Lower lobe of right lung (tissue), 2 donors: ENCODE measurements around the gene KLF7. TPM values are rescaled to one million over a fixed set of nuclear protein-coding genes. Genes with fewer than 3 reads are reported as not detected.
A peak's percentile ranks its signal among the peaks of the same experiment; 100 is the strongest.

Experiments
- ATAC-seq, 2 donors: fragments of 200-7000 bp; cut with Tn5 transposase; one replicate each; pipeline ENCODE4 v1.9.1; 2020 to 2022; ENCODE audit warnings: mild to moderate bottlenecking in 2 of 2, moderate library complexity in 2 of 2
- DNase-seq: peaks from one replicate; pipeline ENCODE4 v3.0.0-alpha.2; 2020
- H3K27ac ChIP-seq: fragments of 200-600 bp; one replicate; pipeline ENCODE4 v1.8.0; 2022
- H3K27me3 ChIP-seq: fragments of 200-600 bp; one replicate; pipeline ENCODE4 v1.8.0; 2022; ENCODE audit warnings: low read depth
- H3K36me3 ChIP-seq: fragments of 200-600 bp; one replicate; pipeline ENCODE4 v1.8.0; 2022; ENCODE audit warnings: mild to moderate bottlenecking
- H3K4me1 ChIP-seq: fragments of 200-600 bp; one replicate; pipeline ENCODE4 v1.8.0; 2022
- H3K4me3 ChIP-seq: fragments of 200-600 bp; one replicate; pipeline ENCODE4 v1.8.0; 2022; ENCODE audit warnings: mild to moderate bottlenecking
- H3K9me3 ChIP-seq: fragments of 200-600 bp; one replicate; pipeline ENCODE4 v1.8.0; 2022
- intact Hi-C: fragments of 100-400 bp; cut with DNase I; formaldehyde crosslinking; loops from one replicate; pipeline ENCODE4 v1.11.0; 2022
- total RNA-seq: library from RNA; stranded (reverse); fragmentation: NEBNext Ultra II Directional; extraction: Animal tissue kit (Norgen Biotek cat#: 25700); gene quantifications from one replicate; pipeline ENCODE4 v1.2.1, GENCODE V29; 2021
- TF ChIP-seq, protein P1 (sequence below): fragments of 200-600 bp; IDR thresholded peaks from one replicate; pipeline ENCODE4 v1.8.0; 2022; ENCODE audit warnings: antibody characterized with exemption, mild to moderate bottlenecking
- donor health status: DM: no; HTN: yes; CAD: no; lungs with severe emphysema.

KLF7 gene
- total RNA-seq, 1 donor from 2014 or later, result 66.5 TPM

DNA sequence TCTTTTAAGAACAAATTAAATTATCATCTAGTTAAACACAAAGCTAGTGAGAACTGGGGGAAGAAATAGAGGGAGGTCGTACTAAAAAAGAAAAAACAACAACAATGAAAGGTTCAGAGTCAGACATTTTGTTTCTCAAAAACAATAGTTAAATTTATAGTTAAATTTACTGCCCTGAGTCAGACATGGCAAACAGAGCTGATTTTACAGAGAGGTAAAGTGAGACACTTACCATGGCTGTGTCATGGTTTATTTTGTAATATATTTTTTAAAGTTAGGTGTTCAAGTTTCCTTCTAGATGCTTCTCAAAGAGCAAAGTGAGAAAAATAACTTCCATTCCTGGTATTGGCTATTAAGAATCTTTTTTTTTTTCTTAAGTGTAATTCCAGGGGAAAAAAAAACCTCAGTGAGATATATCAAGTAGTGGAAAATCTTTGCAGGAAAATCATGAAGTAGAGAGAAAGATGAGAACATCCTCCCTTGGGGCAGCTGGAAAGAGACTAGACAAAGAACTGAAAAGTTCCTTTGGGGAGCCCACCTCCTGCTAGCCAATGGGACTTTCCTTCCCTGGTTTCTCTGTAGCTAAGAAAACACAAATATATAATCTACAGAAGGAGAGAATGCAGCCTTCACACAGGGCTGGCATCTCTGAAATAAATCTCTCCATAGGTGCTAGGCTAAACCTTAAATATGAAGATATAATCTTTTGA is 12.3 kb downstream of the KLF7 start:
- no peak for DNase-seq
- Histone ChIP-seq H3K27me3 (no peaks in the 10 kb centered on the region), H3K9me3 (no peaks in the 10 kb centered on the region), H3K4me3 (no peak overlapping the region), H3K27ac (peak overlapping the region; percentile 59), H3K4me1 (peaks cover 100% of the 10 kb centered on the region), H3K36me3 (no peaks in the 10 kb centered on the region)
- no peak for ATAC-seq
- intact Hi-C loops, result no loop called here
- TF ChIP-seq, protein P1, sequence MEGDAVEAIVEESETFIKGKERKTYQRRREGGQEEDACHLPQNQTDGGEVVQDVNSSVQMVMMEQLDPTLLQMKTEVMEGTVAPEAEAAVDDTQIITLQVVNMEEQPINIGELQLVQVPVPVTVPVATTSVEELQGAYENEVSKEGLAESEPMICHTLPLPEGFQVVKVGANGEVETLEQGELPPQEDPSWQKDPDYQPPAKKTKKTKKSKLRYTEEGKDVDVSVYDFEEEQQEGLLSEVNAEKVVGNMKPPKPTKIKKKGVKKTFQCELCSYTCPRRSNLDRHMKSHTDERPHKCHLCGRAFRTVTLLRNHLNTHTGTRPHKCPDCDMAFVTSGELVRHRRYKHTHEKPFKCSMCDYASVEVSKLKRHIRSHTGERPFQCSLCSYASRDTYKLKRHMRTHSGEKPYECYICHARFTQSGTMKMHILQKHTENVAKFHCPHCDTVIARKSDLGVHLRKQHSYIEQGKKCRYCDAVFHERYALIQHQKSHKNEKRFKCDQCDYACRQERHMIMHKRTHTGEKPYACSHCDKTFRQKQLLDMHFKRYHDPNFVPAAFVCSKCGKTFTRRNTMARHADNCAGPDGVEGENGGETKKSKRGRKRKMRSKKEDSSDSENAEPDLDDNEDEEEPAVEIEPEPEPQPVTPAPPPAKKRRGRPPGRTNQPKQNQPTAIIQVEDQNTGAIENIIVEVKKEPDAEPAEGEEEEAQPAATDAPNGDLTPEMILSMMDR, result no peak

DNA sequence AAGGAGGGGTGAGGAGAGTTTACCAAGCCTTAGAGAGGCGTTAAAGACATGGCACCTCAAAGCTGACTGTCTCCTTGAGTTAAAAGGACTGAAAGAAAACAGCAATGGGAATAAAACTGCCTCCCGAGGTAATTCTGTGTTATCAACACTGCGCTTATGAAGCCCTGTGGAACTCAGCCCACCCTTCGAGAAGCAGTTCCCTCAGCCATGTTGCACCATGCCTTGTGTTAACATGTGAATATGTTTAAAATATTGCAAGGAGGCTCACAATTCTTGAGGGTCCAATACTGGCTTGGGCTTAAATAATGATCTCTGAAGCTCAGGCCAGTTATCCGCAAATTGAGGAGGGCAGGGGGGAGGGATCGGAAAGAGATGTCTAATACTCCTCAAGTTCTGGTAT is 14.7 kb downstream of the KLF7 start:
- intact Hi-C loops, result no loop called here
- H3K4me1 ChIP-seq, result peaks cover 89% of the 10 kb centered on the region
- no peaks in the 10 kb centered on the region for H3K27me3 ChIP-seq
- no peaks in the 10 kb centered on the region for H3K9me3 ChIP-seq
- TF ChIP-seq, protein P1, result no peak
- H3K27ac ChIP-seq, result peak overlapping the region; percentile 8
- H3K4me3 ChIP-seq, result no peak overlapping the region
- ATAC-seq (no peak), DNase-seq (no peak)
- H3K36me3 ChIP-seq, result no peaks in the 10 kb centered on the region

DNA sequence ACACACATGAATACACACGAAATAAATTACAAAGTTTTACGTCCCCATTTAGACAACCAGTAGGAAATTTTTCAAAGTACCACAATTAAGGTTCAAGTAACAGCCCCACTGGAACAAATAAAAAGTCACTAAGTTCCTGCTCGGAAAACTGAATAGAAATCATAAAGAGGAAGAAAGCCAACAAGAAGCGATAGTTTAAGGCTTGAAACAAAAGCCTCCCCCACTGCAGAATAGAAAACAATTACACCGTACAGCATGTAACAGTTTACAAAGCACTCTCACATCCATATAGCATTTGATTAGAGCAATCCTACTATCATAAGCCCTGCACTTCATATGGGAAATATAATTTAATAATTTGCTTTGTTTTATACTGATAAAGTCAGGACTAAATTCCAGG is 15.5 kb downstream of the KLF7 start:
- ATAC-seq, result no peak
- TF ChIP-seq, protein P1, result no peak
- no peak for DNase-seq
- intact Hi-C loops, result no loop called here
- H3K27ac ChIP-seq, result peak overlapping the region; percentile 3
- H3K4me3 ChIP-seq, result no peak overlapping the region
- H3K27me3 ChIP-seq, result no peaks in the 10 kb centered on the region
- no peaks in the 10 kb centered on the region for H3K36me3 ChIP-seq
- H3K9me3 ChIP-seq, result no peaks in the 10 kb centered on the region
- H3K4me1 ChIP-seq, result peaks cover 89% of the 10 kb centered on the region

DNA sequence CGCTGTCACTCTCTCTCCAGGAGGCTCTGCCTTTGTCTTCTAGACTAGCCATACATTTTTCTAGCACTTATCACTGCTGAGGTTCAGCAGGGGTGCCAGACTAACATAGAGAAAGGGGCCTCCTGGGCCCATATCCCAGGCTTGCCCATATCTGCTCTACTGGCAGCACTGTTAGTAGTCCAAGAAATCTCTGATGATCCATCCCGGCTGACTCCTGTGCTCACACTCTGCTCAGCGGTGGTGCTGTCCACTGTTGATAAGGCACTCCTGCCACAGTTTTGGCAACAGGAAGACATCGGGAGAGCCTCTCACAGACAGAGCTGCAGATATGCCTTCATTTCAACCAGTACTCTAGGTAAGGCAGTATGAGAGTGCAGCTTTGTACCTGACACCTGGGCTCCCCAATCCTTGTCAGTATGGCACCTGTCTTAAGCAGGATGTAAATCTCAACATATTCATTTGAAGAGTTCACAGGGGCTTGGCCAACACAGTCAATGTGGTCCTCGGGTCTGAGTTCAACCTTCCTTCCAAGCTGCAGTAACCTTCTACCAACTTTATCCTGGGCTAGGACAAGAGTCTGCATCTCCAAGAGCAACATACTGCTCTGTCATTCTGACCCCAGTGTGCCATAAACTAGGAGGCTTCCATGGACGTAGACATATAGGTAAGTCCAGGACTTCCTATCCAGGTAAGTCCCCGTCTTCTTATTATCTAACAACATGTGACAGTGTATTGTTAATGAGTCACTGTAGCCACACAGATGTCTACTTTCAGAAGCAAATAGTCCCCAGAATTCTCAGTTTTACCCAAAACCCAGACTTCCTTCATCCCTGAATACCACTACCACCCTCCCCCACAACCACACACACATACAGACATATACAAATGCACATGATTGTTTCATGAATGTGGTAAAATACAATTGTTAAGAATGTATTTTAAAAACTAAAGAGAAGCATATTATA is 16.2 kb downstream of the KLF7 start:
- Histone ChIP-seq H3K27ac (peak overlapping the region; percentile 3), H3K36me3 (no peaks in the 10 kb centered on the region), H3K27me3 (no peaks in the 10 kb centered on the region), H3K4me3 (no peak overlapping the region), H3K4me1 (peaks cover 89% of the 10 kb centered on the region), H3K9me3 (no peaks in the 10 kb centered on the region)
- no peak for DNase-seq
- TF ChIP-seq, protein P1, result no peak
- ATAC-seq, result peak in 1 of 2 donors; percentile 28
- intact Hi-C loops, result no loop called here

DNA sequence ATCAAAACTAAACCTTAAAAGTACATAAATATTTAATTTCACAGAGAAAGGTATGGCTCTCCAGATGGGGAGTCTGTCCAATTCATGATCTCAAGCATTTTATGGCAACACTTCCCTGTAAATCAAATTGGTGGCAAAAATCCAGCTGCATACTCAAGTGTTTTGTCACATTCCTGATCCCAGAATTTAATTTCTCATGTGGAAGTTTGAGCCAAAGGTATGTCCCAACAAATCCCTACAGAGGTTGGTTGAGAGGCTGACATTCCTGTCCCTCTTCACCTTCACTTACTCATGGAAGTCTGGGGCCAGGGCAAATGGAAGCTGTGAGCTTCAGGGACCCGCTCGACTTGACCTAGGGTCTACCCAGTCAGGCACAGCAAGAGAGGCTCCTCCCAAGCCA is 17.7 kb downstream of the KLF7 start:
- peaks cover 89% of the 10 kb centered on the region for H3K4me1 ChIP-seq
- TF ChIP-seq, protein P1, result no peak
- H3K27ac ChIP-seq, result peak overlapping the region; percentile 41
- no peak for DNase-seq
- no peaks in the 10 kb centered on the region for H3K9me3 ChIP-seq
- no peaks in the 10 kb centered on the region for H3K27me3 ChIP-seq
- no peaks in the 10 kb centered on the region for H3K36me3 ChIP-seq
- ATAC-seq, result peak in 1 of 2 donors; percentile 45
- H3K4me3 ChIP-seq, result no peak overlapping the region
- intact Hi-C loops, result no loop called here
